HS-27A (cell line): ENCODE data around the gene ETS1.

ENCODE experiments used
- DNase-seq: peaks from one replicate; pipeline ENCODE4 v3.0.0-alpha.2; 2012; ENCODE audit warnings: low read depth, missing footprints

The ETS1 gene

DNA sequence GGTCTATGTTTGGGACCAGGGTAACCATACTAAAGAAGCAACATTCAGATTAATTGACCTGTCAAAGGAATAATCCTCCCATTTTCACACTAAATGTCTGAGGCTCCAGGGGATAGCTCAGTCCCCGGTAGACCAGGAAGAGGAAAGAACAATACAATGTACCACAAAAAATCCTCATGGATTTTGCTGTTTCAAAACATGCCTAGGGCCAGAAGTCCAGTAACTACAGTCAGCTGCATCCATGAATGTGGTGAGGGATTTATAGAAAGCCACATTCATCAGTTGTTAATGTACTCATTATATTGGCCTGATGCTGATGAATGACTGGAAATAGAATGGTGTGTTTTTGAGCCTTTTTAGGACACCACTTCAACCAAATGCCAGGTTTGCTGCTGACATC, 6.9 kb upstream of the ETS1 start:
- DNase-seq: no peak

GRCh38 chr11:128593281-128593680, 5.9 kb upstream of the ETS1 start:
- no peak for DNase-seq

GRCh38 chr11:128592454-128592853, 5.1 kb upstream of the ETS1 start:
- no peak for DNase-seq

- DNase-seq: no peak
These were observed 3.2 kb upstream of the ETS1 start for GRCh38 chr11:128590587-128590986.

- no peak for DNase-seq
These were observed 2.6 kb upstream of the ETS1 start for GRCh38 chr11:128589998-128590397.

DNA sequence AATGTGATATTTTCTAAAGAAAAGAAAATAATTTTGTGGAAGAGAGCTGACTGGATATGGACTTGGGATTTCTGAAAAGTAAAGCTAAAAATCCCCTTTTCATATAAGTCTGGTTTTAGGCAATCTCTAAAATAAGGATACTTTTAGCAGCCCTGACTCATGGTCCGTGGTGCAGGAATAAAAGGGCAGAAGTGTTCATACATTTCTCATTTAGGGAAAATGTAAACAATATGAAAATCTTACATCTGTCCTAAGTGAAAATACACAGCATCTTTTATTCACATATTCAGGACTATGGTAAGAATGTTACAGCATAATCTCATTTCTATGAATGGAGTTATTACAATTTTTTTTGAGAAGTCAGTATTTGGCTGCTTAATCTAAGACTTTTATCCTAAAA, 735 bp upstream of the ETS1 start:
- no peak for DNase-seq

DNA sequence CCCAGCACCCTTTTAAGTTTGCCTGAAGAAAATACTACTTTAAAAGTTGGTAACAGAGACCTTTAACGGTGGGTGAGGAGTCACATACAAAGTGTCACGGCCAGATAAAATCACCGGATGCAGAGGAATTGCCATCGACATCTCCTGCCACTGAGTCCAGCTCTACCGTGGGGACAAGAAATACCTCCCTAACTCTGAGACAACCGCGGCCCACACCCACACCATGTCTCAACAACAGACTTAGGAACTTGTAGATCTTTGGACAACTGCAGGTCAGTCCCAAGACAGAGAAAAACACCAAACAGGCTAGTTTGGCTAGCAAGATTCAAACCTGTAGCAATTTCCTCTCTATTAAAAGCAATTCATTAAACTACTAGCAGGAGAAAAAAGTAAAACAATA, 669 bp downstream of the ETS1 start:
- DNase-seq: no peak

DNA sequence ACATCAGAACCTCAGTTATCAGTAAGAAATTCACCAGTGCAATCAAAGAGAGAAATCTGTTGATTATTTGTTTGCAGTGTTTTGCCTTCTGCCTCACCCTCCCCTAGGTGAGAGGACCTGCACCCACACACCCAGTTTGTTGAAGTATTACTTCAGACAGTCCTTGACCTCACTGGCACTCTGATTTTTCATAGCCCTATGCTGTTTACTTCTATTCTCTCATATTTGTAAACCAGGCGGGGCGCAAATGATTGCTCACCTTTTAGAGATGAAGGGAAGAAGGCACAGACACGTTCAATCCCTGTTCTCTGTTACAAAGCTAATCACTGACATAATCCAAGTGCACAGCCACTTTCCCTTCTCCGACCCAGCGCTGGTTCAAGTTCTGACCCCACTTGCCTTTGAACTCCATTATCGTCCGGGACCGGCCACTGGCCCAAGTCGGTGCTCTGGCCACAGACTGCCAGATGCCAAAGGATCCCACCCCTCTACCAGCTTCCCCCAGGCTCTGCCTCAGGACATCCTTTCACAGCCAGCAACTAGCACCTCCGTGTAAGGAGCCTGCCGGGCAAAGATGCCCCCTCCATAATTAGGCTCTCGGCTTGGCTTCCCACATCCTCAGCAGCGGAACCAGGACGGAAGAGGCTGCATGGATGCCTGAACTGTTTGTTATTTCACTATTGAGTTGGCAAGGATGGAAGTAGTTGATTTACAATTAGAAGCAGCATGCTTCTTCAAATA, 1.7 kb downstream of the ETS1 start:
- no peak for DNase-seq

- no peak for DNase-seq
These were observed 3.1 kb downstream of the ETS1 start for GRCh38 chr11:128584253-128584652.

DNA sequence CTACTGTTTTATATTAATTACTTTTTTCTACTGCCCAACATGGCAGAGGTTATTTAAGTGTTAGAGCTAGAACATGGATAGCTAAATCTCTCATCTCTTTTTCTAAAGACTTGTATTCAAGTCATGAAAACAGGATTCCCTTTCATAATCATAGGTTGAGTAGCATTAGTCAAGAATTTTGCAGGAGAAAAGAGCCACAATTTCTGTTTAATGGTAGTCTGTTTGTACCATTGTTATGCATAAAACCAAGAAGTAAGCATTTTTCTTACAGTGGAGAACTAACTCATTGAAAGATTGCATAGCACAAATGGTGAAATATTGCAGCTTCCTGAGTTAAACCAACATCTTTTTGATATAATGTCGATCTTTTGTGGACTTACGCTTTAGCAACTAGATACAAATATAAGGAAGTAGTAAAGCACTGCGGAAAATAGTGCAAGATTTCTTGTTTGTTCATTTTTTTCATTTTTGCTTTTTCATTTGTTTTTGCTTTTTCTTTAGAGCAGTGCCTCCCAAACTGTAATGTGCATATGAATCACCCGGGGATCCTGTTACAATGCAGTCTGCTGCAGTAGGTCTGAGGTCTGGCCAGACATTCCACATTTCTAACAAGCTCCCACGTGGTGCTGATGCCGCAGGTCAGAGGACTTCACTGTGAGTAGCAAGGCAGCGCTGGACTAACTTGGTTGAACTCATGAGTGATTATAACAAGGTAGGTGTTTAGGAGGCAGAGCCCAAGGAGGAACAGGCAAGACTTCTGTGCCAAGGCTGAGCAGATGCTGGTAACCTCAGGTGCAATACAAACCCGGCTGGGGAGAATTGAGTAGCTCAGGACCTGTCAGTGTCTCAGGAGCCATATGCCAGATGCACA, 4.6 kb downstream of the ETS1 start:
- DNase-seq: peak; percentile 8

- no peak for DNase-seq
These were observed 5.6 kb downstream of the ETS1 start for GRCh38 chr11:128581561-128582272.

DNA sequence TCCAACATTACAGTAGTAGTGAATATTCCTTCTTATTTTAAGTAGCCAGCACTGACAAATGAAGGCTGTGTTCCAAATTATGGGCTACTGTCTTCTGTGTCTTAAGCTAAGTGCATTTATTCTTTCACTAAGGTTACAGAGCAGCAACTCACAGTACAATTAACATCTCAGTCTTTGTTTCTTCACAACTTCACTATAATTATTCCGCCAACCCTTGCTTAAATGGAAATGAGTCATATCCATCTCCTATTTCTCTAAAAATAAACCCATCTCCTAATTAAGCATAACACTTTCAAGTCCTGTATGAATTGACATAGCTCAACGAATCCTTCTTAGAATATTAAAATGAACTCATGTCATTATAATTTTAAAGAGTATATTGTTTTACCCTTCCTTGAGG, 6.7 kb downstream of the ETS1 start:
- DNase-seq: no peak

DNA sequence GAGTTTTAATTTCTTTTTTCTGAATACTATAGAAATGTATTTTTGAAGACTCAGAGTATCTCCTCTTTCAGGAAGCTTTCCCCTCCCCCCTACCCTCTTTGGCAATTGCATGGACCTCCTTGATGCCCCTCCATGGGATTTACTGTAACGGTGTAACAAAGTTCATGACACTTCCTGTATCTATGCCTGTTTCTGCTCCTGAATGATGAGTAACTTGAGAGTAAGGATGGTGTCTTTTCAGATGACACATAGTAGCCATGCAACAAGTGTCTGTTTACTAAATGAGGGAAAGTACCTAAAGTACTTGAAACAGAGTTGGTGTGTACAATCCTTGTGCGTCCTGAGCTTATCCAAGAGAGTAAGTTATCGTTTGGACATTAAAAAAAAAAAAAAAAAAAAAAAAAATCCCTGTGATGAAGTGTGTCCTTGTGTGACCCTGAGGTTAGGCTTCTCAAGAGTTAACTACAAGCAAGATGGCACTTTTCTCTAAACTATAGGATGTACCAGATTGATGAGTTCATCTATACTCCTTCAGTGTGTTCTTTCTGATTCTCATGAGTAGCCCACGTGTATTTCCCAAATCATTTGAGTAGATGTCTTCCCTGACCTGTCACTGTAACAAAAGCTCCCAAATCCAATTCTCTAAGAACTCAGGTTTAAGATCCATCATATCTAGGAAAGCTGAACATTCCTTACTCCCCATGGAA, 7.4 kb downstream of the ETS1 start:
- no peak for DNase-seq

GRCh38 chr11:128576555-128576954, 10.8 kb downstream of the ETS1 start:
- no peak for DNase-seq

GRCh38 chr11:128575961-128576350, 11.4 kb downstream of the ETS1 start:
- no peak for DNase-seq

- DNase-seq: no peak
These were observed 12.0 kb downstream of the ETS1 start for GRCh38 chr11:128575174-128575960.

GRCh38 chr11:128574576-128575011, 12.8 kb downstream of the ETS1 start:
- no peak for DNase-seq

DNA sequence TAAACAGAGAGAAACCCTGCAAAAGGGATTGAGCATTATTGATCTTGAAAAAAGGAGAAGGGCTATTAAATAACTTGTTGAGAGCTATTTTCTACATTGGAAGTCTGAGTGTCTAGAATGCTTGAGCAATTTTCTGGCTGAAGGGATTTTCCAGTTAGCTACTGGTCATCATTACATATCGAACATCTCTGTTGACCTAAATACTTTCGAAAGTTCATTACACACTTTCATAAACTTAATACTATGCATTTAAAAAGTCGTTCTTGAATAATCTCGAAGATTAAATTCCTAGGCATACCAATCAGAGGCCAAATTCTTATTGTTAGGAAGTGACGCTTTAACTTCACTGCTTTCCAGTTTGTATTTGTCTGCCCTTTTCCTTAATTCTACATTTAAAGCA, 13.7 kb downstream of the ETS1 start:
- no peak for DNase-seq

- DNase-seq: no peak
These were observed 14.4 kb downstream of the ETS1 start for GRCh38 chr11:128572965-128573364.

GRCh38 chr11:128570632-128571031, 16.7 kb downstream of the ETS1 start:
- DNase-seq: no peak

- DNase-seq: no peak
These were observed 18.1 kb downstream of the ETS1 start for GRCh38 chr11:128569291-128569690.
